ENCODE results near the gene BTBD9.

The BTBD9 gene

GRCh38 chr6:38170666-38171355 lies 468.9 kb downstream of the BTBD9 start:
- DNase-seq, result no peak

- DNase-seq, result peak; percentile 81
Measured at GRCh38 chr6:38169977-38170526, 469.7 kb downstream of the BTBD9 start.

GRCh38 chr6:38169221-38169976 lies 470.3 kb downstream of the BTBD9 start:
- no peak for DNase-seq

- no peak for DNase-seq
Measured at GRCh38 chr6:38168699-38169098, 471.0 kb downstream of the BTBD9 start.

GRCh38 chr6:38168126-38168525 lies 471.6 kb downstream of the BTBD9 start:
- DNase-seq, result no peak

- DNase-seq, result no peak
Measured at GRCh38 chr6:38167598-38167997, 472.1 kb downstream of the BTBD9 start.

GRCh38 chr6:38166411-38167240 lies 473.1 kb downstream of the BTBD9 start:
- no peak for DNase-seq

- no peak for DNase-seq
Measured at GRCh38 chr6:38164671-38165108, 475.0 kb downstream of the BTBD9 start.

- DNase-seq, result no peak
Measured at GRCh38 chr6:38164131-38164481, 475.6 kb downstream of the BTBD9 start.

GRCh38 chr6:38163186-38164130 lies 476.3 kb downstream of the BTBD9 start:
- DNase-seq, result no peak

- DNase-seq, result no peak
Measured at GRCh38 chr6:38162493-38163185, 477.1 kb downstream of the BTBD9 start.

GRCh38 chr6:38161754-38162492 lies 477.8 kb downstream of the BTBD9 start:
- no peak for DNase-seq

GRCh38 chr6:38161331-38161730 lies 478.4 kb downstream of the BTBD9 start:
- DNase-seq, result no peak

- DNase-seq, result no peak
Measured at GRCh38 chr6:38160831-38161230, 478.9 kb downstream of the BTBD9 start.

GRCh38 chr6:38159596-38159995 lies 480.1 kb downstream of the BTBD9 start:
- DNase-seq, result no peak

GRCh38 chr6:38158762-38159350 lies 480.9 kb downstream of the BTBD9 start:
- no peak for DNase-seq

GRCh38 chr6:38157905-38158304 lies 481.8 kb downstream of the BTBD9 start:
- DNase-seq, result no peak

- no peak for DNase-seq
Measured at GRCh38 chr6:38156818-38157565, 482.7 kb downstream of the BTBD9 start.

- DNase-seq, result no peak
Measured at GRCh38 chr6:38155621-38156204, 484.0 kb downstream of the BTBD9 start.

All from NCI-H774 (cell line).